Measurements from ENCODE around the gene SSTR5. TPM values are rescaled to one million over a fixed set of nuclear protein-coding genes. Genes with fewer than 3 reads are reported as not detected.

The SSTR5 gene
- total RNA-seq, 1 donor from 2014 or later: not detected

DNA sequence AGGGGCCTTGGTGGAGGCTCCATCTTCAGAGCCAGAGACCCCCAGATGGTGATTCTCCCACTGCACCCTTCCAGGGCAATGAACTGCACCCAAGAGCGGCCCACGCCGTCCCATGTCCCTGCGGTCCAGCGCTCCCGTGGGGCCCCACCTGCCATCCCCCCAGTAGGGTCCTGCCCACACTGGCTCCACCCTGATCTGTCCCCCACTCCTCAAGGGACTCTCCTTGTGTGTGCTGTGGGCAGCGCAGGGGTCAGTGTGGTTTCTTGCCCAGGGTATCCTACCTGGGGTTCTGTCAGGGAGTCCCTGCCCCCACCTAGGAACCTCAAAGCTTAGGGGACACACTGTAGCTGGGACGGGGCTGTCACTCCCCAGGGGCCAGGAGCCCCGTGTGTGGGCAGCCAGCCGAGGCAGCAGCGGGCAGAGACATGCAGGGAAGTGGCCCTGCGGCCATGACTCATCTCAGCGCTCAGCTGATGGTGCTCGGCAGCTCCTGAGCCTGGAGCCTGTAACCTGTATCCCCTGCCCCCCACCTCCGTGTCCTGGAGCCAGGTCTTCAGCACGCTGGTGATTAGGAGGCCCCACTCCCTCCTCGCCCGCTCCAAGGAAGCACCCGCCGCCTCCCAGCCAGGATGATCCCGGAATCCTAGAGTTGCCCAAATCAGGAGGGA lies 35.7 kb upstream of the SSTR5 start:
- DNase-seq (no peak), ATAC-seq (no peak)
- H3K4me1 ChIP-seq: no peaks in the 10 kb centered on the region
- H3K4me3 ChIP-seq: no peak overlapping the region
- no peaks in the 10 kb centered on the region for H3K9me3 ChIP-seq
- TF ChIP-seq, protein P1, sequence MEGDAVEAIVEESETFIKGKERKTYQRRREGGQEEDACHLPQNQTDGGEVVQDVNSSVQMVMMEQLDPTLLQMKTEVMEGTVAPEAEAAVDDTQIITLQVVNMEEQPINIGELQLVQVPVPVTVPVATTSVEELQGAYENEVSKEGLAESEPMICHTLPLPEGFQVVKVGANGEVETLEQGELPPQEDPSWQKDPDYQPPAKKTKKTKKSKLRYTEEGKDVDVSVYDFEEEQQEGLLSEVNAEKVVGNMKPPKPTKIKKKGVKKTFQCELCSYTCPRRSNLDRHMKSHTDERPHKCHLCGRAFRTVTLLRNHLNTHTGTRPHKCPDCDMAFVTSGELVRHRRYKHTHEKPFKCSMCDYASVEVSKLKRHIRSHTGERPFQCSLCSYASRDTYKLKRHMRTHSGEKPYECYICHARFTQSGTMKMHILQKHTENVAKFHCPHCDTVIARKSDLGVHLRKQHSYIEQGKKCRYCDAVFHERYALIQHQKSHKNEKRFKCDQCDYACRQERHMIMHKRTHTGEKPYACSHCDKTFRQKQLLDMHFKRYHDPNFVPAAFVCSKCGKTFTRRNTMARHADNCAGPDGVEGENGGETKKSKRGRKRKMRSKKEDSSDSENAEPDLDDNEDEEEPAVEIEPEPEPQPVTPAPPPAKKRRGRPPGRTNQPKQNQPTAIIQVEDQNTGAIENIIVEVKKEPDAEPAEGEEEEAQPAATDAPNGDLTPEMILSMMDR (IDR thresholded peaks at IDR 0.05): no peak
- H3K36me3 ChIP-seq: no peaks in the 10 kb centered on the region
- H3K27ac ChIP-seq: no peak overlapping the region
- peaks cover 32% of the 10 kb centered on the region for H3K27me3 ChIP-seq
- intact Hi-C loops (cut with DNase I): no loop called here

DNA sequence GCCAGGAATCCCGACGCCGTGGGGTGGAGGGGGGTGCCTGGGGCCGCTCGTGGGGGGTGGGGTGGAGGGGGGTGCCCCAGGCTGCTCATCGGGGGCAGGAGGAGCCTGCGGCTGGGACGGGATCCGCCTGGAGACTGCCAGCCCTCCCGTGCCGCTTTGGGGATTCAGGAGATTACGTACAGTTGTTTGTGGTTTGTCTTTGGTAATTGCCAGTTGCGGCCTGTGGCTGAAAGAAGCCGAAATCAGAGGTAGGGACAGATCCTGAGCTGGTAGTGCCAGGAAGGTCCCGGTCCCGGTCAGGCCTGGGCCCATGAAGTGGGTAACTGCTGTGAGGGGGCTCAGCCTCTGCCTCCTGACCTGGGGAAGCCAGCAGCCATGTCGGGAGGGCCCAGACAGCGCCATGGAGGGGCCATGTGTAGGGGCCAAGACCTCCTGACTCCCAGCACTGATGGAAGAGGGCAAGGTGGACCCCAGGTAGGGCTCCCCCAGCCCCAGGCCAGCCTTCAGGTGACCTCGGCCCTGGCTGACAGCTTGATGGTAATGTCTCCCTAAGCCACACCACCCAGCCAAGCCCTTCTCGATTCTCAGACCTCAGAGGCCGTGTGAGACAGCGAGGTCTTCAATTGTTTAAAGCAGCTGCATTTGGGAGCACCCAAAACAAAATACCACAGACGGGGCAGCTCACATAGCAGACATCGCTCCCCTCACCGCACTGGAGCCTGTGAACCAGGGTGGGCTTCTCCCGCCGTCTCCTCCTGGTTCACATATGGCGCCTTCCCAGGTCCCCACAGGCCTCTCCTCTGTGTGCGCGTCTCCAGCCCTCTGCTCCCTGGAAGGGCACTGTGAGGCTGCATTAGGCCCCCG lies 34.9 kb upstream of the SSTR5 start:
- ATAC-seq: no peak
- H3K4me3 ChIP-seq: no peak overlapping the region
- peaks cover 32% of the 10 kb centered on the region for H3K27me3 ChIP-seq
- no peak for DNase-seq
- H3K27ac ChIP-seq: no peak overlapping the region
- H3K4me1 ChIP-seq: no peaks in the 10 kb centered on the region
- intact Hi-C loops (cut with DNase I): no loop called here
- TF ChIP-seq, protein P1 (IDR thresholded peaks at IDR 0.05): no peak
- H3K36me3 ChIP-seq: no peaks in the 10 kb centered on the region
- no peaks in the 10 kb centered on the region for H3K9me3 ChIP-seq

DNA sequence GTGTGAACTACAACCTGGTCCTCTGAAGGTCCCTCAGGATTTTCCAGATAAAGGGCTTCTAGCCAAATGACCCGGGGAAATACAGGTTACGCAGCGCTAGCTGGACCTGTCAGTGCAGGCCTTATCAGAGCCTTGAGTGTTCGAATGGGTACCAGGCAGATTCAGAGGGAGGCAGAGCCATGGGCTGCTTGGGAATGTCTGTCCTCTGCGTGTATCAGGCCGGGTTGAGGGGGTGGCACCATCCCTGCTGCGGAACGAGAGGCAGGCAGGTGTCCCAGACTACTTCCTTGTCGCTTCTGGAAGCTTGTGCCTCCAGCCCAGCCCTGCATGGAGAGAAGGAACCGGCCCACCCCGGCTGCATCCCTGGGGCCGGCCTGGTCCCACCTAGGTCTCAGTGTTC lies 33.6 kb upstream of the SSTR5 start:
- Histone ChIP-seq H3K27me3 (peaks cover 32% of the 10 kb centered on the region), H3K36me3 (no peaks in the 10 kb centered on the region), H3K9me3 (no peaks in the 10 kb centered on the region), H3K4me3 (no peak overlapping the region), H3K4me1 (no peaks in the 10 kb centered on the region), H3K27ac (no peak overlapping the region)
- DNase-seq (no peak), ATAC-seq (no peak)
- intact Hi-C loops (cut with DNase I): no loop called here
- TF ChIP-seq, protein P1 (IDR thresholded peaks at IDR 0.05): no peak

DNA sequence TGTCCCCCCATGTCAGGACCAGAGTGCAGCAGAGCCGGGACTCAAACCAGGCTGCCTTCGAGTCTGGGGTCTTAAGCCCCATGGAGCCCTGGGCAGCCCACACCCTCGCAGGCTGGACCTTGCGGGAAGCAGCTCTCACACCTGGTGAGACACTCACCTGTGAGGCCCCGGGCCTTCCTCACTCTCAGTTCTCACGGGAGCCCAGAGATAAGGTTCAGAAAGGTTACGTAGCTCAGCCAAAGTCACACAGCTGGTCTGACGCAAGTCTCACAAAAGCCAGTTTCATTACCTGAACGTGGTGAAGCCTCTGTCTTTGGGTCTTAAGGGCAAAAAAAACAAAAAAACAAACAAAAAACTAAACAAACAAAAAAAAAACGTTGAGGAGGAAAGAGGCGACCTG lies 32.8 kb upstream of the SSTR5 start:
- TF ChIP-seq, protein P1 (IDR thresholded peaks at IDR 0.05): no peak
- DNase-seq (no peak), ATAC-seq (no peak)
- H3K4me1 ChIP-seq: no peaks in the 10 kb centered on the region
- no peaks in the 10 kb centered on the region for H3K36me3 ChIP-seq
- peaks cover 38% of the 10 kb centered on the region for H3K27me3 ChIP-seq
- H3K27ac ChIP-seq: no peak overlapping the region
- intact Hi-C loops (cut with DNase I): no loop called here
- H3K9me3 ChIP-seq: no peaks in the 10 kb centered on the region
- no peak overlapping the region for H3K4me3 ChIP-seq

DNA sequence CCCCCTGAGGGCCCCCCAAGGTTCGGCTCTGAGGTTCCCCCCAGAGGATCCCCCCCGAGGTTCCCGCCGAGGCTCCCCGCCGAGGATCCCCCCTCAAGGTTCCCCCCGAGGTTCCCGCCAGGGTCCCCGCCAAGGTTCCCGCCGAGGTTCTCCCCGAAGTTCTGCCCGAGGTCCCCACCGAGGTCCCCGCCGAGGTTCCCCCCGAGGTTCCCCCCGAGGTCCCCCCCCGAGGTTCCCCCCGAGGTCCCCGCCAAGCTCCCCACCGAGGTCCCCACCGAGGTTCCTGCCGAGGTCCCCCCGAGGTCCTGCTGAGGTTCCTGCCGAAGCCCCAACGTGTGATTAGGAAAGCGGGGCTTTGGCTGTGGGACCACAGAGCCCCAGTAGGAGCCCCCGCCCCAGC lies 32.2 kb upstream of the SSTR5 start:
- no peaks in the 10 kb centered on the region for H3K9me3 ChIP-seq
- H3K4me3 ChIP-seq: no peak overlapping the region
- ATAC-seq (no peak), DNase-seq (no peak)
- H3K27me3 ChIP-seq: peaks cover 44% of the 10 kb centered on the region
- H3K27ac ChIP-seq: no peak overlapping the region
- intact Hi-C loops (cut with DNase I): no loop called here
- TF ChIP-seq, protein P1 (IDR thresholded peaks at IDR 0.05): no peak
- no peaks in the 10 kb centered on the region for H3K36me3 ChIP-seq
- H3K4me1 ChIP-seq: no peaks in the 10 kb centered on the region
